ENCODE data around the gene RFX2.
A peak's percentile ranks its signal among the peaks of the same experiment; 100 is the strongest.
"Not testable (repeated sequence)": the region's sequence is repeated elsewhere in the genome, so short reads cannot be mapped to it uniquely, and the experiment has no call there.

RFX2 gene

DNA sequence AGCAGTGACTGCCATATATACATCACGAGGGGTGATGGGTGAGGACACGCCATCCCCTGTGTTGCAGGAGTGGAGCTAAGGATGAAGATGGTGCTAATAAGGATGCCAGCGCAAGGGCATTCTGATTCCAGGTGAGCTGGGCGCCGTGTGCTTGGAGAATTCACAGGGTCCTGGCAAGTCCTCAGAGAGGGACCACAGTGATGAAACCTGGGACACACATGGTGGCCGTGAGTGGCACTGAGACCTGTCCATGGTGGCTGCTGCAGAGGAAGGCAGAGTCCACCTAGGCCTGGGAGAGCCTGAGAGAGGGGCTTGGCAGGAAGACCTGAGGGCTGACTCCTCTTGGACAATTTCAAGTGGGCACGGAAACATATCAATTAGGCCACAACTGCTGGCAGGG, 65.2 kb downstream of the RFX2 start:
- DNase-seq (ENCODE audit: low read depth): no peak
- H3K4me3 ChIP-seq (ENCODE audit: low read depth, low read length): no peak overlapping the region

- no peak overlapping the region for H3K4me3 ChIP-seq (ENCODE audit: low read depth, low read length)
- DNase-seq (ENCODE audit: low read depth): no peak
These were observed 66.1 kb downstream of the RFX2 start for GRCh38 chr19:6044056-6044805.

DNA sequence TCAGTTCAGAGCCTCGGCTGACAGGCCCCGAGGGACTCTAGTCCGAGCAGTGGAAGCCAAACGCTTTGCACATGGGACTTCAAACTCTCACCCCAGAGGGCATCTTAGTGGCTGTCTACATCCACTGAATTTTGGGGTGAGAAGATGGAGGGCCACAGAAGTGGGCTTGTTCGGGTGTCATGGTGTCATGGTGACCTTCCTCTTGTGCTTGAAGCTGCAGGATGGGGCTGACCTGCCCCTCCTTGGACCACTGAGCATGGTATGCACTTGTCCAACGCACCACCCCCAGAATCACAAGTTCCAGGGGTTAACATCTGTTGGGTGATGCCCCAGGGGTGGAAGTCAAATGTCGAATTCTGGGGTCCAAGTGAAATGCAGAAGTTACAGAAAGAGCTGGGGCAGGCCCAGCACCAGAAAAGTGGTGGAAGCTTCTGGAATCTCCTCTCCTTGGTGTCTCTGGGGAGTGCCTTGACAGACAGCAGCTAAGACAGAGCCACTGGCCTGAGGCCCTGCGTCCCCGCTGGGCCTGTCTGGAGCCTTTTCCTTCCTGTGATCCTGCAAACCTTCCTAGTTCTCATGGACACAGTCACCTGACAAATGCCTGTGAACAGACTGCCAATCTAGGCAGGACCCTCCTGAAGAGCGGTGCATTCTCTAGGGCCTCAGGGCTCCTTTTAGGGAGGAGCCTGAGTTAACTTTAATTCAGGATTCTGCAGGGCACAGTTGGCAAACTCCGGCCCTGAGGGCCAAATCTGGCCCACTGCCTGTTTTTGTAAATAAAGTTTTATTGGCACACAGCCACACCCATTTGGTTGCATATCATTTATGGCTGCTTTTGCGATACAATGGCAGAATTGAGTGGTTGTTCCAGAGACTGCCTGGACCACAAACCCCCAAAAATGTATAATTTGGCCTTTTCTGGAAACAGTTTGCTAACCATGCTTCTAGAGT, 67.2 kb downstream of the RFX2 start:
- no peak for DNase-seq (ENCODE audit: low read depth)
- no peak overlapping the region for H3K4me3 ChIP-seq (ENCODE audit: low read depth, low read length)

DNA sequence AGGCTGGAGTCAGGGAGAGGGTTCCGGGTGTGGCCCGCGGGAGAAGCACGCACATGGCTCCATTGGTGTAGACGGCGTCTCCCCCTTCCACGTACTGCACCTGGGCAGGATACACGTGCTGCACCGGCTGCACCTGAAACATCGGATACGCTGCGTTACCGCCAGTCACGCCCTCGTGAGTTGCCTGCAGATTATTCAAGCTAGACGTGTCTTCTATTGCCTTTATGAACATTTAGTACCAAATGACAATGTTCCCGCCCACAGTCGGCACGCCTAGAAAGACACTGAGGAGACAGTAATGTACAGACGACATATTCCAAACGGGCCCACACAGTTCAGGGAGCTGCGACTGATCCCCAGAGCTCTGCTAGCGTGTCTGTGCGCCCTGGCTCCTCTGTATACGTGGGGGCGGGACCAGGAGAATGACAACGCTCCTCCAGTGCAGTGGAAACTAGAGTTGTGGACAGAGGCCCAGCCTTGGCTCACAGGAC, 68.3 kb downstream of the RFX2 start:
- DNase-seq (ENCODE audit: low read depth): no peak

GRCh38 chr19:6041071-6041470, 69.2 kb downstream of the RFX2 start:
- no peak overlapping the region for H3K4me3 ChIP-seq (ENCODE audit: low read depth, low read length)
- DNase-seq (ENCODE audit: low read depth): no peak

More for the DNA sequence above, 68.3 kb downstream of the RFX2 start:
- no peak overlapping the region for H3K4me3 ChIP-seq (ENCODE audit: low read depth, low read length)

- no peak for DNase-seq (ENCODE audit: low read depth)
- H3K4me3 ChIP-seq (ENCODE audit: low read depth, low read length): no peak overlapping the region
These were observed 70.6 kb downstream of the RFX2 start for GRCh38 chr19:6039566-6040225.

GRCh38 chr19:6038634-6039405, 71.5 kb downstream of the RFX2 start:
- no peak overlapping the region for H3K4me3 ChIP-seq (ENCODE audit: low read depth, low read length)
- DNase-seq (ENCODE audit: low read depth): no peak

GRCh38 chr19:6035026-6035425, 75.3 kb downstream of the RFX2 start:
- H3K4me3 ChIP-seq (ENCODE audit: low read depth, low read length): no peak overlapping the region
- DNase-seq (ENCODE audit: low read depth): no peak

GRCh38 chr19:6034512-6034911, 75.8 kb downstream of the RFX2 start:
- no peak overlapping the region for H3K4me3 ChIP-seq (ENCODE audit: low read depth, low read length)
- DNase-seq (ENCODE audit: low read depth): no peak

DNA sequence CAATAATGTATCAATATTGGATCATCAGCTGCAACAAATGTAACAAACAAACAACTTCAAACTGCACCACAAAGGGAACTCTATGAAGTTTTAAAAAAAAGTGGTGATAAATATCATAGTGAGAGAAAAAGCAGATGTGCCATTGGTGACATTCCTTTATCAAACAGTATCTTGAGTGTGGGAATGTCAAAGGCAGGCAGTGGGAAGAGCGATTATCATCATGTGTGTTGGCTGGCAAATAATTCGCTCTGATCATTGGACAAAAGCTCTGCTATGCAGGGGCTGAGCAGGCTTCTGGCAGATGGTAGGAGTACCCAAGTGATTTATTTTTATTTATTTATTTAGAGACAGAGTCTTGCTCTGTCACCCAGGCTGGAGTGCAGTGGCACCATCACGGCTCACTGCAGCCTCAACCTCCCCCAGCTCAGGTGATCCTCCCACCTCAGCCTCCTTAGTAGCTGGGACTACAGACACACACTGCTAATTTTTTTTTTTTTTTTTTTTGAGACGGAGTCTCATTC, 76.5 kb downstream of the RFX2 start:
- no peak overlapping the region for H3K4me3 ChIP-seq (ENCODE audit: low read depth, low read length)
- DNase-seq (ENCODE audit: low read depth): no peak

- no peak overlapping the region for H3K4me3 ChIP-seq (ENCODE audit: low read depth, low read length)
- DNase-seq (ENCODE audit: low read depth): no peak
These were observed 77.5 kb downstream of the RFX2 start for GRCh38 chr19:6032827-6033226.

- H3K4me3 ChIP-seq (ENCODE audit: low read depth, low read length): no peak overlapping the region
- DNase-seq (ENCODE audit: low read depth): no peak
These were observed 77.9 kb downstream of the RFX2 start for GRCh38 chr19:6032381-6032780.

DNA sequence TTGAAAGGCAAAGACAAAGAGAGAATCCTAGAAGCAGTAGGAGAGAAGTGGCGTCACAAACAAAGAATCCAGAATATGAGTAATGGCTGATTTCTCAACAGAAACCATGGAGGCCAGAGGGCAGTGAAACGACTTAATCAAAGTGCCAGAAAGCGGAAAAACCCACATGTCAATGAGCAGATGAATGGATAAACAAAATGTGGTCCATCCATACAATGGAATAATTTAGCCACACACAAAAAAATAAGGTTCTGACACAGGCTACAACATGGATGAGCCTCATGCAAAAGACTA, 80.1 kb downstream of the RFX2 start:
- H3K4me3 ChIP-seq (ENCODE audit: low read depth, low read length): no peak overlapping the region
- DNase-seq (ENCODE audit: low read depth): peak; percentile 33

- no peak for DNase-seq (ENCODE audit: low read depth)
- no peak overlapping the region for H3K4me3 ChIP-seq (ENCODE audit: low read depth, low read length)
These were observed 83.7 kb downstream of the RFX2 start for GRCh38 chr19:6026390-6027227.

DNA sequence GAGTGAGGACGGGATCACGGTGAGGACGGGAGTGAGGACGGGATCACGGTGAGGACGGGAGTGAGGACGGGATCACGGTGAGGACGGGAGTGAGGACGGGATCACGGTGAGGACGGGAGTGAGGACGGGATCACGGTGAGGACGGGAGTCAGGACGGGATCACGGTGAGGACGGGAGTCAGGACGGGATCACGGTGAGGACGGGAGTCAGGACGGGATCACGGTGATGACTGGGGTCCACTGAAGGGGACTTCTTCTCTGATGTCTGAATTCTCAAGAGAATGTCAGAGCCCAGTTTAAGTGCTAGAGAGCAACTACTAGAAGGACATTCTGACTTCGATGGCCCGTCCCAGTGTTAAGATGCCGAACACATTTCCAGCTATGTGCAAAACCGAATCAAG, 85.5 kb downstream of the RFX2 start:
- DNase-seq (ENCODE audit: low read depth): not testable (repeated sequence)

DNA sequence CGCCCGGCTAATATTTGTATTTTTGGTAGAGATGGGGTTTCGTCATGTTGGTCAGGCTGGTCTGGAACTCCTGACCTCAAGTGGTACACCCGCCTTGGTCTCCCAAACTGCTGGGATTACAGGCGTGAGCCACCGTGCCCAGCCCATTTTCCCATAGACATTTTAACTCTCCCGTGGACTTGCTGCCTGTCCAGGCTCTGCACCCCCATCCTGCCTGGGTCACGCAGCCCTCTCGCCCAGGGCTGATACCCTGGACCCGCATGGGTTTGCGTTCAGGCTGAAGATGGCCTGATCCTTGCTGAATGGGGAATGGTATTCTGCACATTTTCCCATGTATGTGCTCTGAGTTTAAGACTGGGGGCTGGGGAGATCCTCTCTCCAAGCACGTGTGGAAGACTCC, 86.4 kb downstream of the RFX2 start:
- no peak for DNase-seq (ENCODE audit: low read depth)
- no peak overlapping the region for H3K4me3 ChIP-seq (ENCODE audit: low read depth, low read length)

More for the DNA sequence above, 85.5 kb downstream of the RFX2 start:
- H3K4me3 ChIP-seq (ENCODE audit: low read depth, low read length): not testable (repeated sequence)

DNA sequence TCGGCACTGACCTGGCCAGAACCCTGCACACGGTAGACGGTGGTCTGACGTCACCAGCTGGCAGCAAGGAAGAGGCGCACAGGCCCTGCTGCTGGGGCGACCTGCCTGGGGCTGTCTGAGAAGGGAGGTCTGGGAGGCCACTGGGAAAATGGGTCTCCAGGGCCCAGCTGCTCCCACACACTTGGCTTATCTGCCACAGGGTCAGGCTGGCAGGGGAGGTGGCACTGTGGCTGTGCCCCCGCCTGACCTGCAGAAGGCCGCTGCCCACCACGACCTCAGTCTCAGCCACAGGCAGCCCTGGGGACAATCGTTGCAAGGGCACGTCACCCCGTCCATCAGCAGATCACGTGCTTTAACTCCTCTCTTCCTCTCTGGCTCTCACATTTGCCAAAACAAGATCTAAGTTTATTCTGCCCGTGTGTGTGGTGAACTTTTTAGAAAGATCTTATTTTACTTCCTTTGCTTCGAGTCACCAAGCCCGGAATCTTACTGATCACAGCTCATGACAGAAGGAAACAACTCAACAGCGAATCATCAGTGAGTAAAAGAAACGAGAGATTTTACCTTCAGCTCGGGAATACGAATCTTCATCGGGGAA, 87.1 kb downstream of the RFX2 start:
- DNase-seq (ENCODE audit: low read depth): no peak
- no peak overlapping the region for H3K4me3 ChIP-seq (ENCODE audit: low read depth, low read length)

GRCh38 chr19:6022570-6023064, 87.7 kb downstream of the RFX2 start:
- DNase-seq (ENCODE audit: low read depth): no peak
- H3K4me3 ChIP-seq (ENCODE audit: low read depth, low read length): no peak overlapping the region

All from skeletal muscle cell (primary cell).